ENCODE measurements around the gene SCMH1. TPM values are rescaled to one million over a fixed set of nuclear protein-coding genes. Genes with fewer than 3 reads are reported as not detected.
"Not testable (repeated sequence)": the region's sequence is repeated elsewhere in the genome, so short reads cannot be mapped to it uniquely, and the experiment has no call there.

SCMH1 gene
- total and polyA plus RNA-seq, 4 donors: 6.6 to 12.8 (median 10.5) TPM

DNA sequence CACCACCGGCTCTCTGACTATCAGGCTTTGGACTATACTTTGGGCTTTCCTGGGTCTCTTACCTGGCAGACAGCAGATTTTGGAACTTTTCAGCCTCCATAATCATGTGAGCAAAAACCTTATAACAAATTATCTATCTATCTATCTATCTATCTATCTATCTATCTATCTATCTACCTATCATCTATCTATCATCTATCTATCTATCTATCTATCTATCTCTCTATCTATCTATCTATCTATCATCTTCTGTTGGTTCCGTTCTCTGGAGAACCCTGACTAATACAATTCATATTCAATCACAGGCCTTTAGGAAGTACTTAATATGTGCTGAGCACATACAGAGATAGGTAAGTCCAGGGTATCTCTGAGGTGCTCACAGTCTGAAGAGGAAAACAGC lies 18.7 kb upstream of the SCMH1 start (continued):
- TF ChIP-seq GABPA (IDR thresholded peaks at IDR 0.05 in 1 of 2, conservative IDR thresholded peaks at IDR 0.05 in 1 of 2) (no peak), NR2F2 (IDR thresholded peaks at IDR 0.05) (no peak), FOXA2 (IDR thresholded peaks at IDR 0.05) (no peak), CTCF (IDR thresholded peaks at IDR 0.05; ENCODE audit: low read depth, low read length, missing input control) (no peak), RAD21 (IDR thresholded peaks at IDR 0.05) (no peak), HNF4G (IDR thresholded peaks at IDR 0.05) (no peak), EGR1 (IDR thresholded peaks at IDR 0.05; ENCODE audit: low read depth in 2 of 2) (no peak), TAF1 (conservative IDR thresholded peaks at IDR 0.05) (no peak), JUND (IDR thresholded peaks at IDR 0.05) (no peak), RXRA (IDR thresholded peaks at IDR 0.05) (no peak), FOXA1 (IDR thresholded peaks at IDR 0.05) (no peak)

GRCh38 chr1:41259221-41259620 lies 17.1 kb upstream of the SCMH1 start:
- Histone ChIP-seq H3K27me3 (ENCODE audit: control insufficient read depth in 4 of 4, insufficient read depth in 4 of 4, low read length in 3 of 4) (no peaks in the 10 kb centered on the region), H3K9me3 (ENCODE audit: control insufficient read depth in 4 of 4, low read length in 3 of 4) (no peaks in the 10 kb centered on the region), H3K27ac (ENCODE audit: low read depth in 1 of 2, low read length in 2 of 2) (no peak overlapping the region), H3K4me3 (ENCODE audit: low read depth in 1 of 3, low read length in 3 of 3) (no peak overlapping the region), H3K9ac (ENCODE audit: low read depth in 1 of 2, low read length in 2 of 2) (no peak overlapping the region), H3K4me1 (ENCODE audit: control insufficient read depth in 4 of 4, insufficient read depth in 4 of 4, low read length in 3 of 4) (no peaks in the 10 kb centered on the region), H3K36me3 (ENCODE audit: control insufficient read depth in 4 of 4, insufficient read depth in 3 of 4, low read depth in 1 of 4, low read length in 3 of 4) (no peaks in the 10 kb centered on the region)
- 91% methylated on average over 3 of the region's 3 CpGs for WGBS
- DNase-seq (ENCODE audit: low spot score): no peak
- TF ChIP-seq GABPA (IDR thresholded peaks at IDR 0.05 in 1 of 2, conservative IDR thresholded peaks at IDR 0.05 in 1 of 2): no peak
- TF ChIP-seq FOXA1 (IDR thresholded peaks at IDR 0.05): no peak
- TF ChIP-seq, protein P1, sequence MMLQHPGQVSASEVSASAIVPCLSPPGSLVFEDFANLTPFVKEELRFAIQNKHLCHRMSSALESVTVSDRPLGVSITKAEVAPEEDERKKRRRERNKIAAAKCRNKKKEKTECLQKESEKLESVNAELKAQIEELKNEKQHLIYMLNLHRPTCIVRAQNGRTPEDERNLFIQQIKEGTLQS (IDR thresholded peaks at IDR 0.05): no peak
- TF ChIP-seq FOXA2 (IDR thresholded peaks at IDR 0.05): no peak

GRCh38 chr1:41255978-41256377 lies 13.9 kb upstream of the SCMH1 start:
- no peak for TF ChIP-seq RAD21 (IDR thresholded peaks at IDR 0.05)
- TF ChIP-seq, protein P1 (IDR thresholded peaks at IDR 0.05): no peak
- no peak for TF ChIP-seq JUND (IDR thresholded peaks at IDR 0.05)
- TF ChIP-seq YY1 (IDR thresholded peaks at IDR 0.05): no peak
- no peak for TF ChIP-seq CTCF (IDR thresholded peaks at IDR 0.05; ENCODE audit: low read depth, low read length, missing input control)
- no peak for TF ChIP-seq NR2F2 (IDR thresholded peaks at IDR 0.05)
- TF ChIP-seq EGR1 (IDR thresholded peaks at IDR 0.05; ENCODE audit: low read depth in 2 of 2): no peak
- TF ChIP-seq, protein P2, sequence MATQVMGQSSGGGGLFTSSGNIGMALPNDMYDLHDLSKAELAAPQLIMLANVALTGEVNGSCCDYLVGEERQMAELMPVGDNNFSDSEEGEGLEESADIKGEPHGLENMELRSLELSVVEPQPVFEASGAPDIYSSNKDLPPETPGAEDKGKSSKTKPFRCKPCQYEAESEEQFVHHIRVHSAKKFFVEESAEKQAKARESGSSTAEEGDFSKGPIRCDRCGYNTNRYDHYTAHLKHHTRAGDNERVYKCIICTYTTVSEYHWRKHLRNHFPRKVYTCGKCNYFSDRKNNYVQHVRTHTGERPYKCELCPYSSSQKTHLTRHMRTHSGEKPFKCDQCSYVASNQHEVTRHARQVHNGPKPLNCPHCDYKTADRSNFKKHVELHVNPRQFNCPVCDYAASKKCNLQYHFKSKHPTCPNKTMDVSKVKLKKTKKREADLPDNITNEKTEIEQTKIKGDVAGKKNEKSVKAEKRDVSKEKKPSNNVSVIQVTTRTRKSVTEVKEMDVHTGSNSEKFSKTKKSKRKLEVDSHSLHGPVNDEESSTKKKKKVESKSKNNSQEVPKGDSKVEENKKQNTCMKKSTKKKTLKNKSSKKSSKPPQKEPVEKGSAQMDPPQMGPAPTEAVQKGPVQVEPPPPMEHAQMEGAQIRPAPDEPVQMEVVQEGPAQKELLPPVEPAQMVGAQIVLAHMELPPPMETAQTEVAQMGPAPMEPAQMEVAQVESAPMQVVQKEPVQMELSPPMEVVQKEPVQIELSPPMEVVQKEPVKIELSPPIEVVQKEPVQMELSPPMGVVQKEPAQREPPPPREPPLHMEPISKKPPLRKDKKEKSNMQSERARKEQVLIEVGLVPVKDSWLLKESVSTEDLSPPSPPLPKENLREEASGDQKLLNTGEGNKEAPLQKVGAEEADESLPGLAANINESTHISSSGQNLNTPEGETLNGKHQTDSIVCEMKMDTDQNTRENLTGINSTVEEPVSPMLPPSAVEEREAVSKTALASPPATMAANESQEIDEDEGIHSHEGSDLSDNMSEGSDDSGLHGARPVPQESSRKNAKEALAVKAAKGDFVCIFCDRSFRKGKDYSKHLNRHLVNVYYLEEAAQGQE (IDR thresholded peaks at IDR 0.05): no peak
- TF ChIP-seq GABPA (IDR thresholded peaks at IDR 0.05 in 1 of 2, conservative IDR thresholded peaks at IDR 0.05 in 1 of 2): no peak
- TF ChIP-seq SP1 (IDR thresholded peaks at IDR 0.05): no peak
- no peak for TF ChIP-seq ZBTB33 (IDR thresholded peaks at IDR 0.05)
- TF ChIP-seq FOXA1 (IDR thresholded peaks at IDR 0.05): no peak
- no peak for TF ChIP-seq HNF4G (IDR thresholded peaks at IDR 0.05)
- no peak for TF ChIP-seq TAF1 (conservative IDR thresholded peaks at IDR 0.05)
- no peaks in the 10 kb centered on the region for H3K27me3 ChIP-seq (ENCODE audit: control insufficient read depth in 4 of 4, insufficient read depth in 4 of 4, low read length in 3 of 4)
- DNase-seq (ENCODE audit: low spot score): no peak
- H3K4me3 ChIP-seq (ENCODE audit: low read depth in 1 of 3, low read length in 3 of 3): no peak overlapping the region
- no peak overlapping the region for H3K27ac ChIP-seq (ENCODE audit: low read depth in 1 of 2, low read length in 2 of 2)
- H3K4me1 ChIP-seq (ENCODE audit: control insufficient read depth in 4 of 4, insufficient read depth in 4 of 4, low read length in 3 of 4): no peaks in the 10 kb centered on the region
- H3K36me3 ChIP-seq (ENCODE audit: control insufficient read depth in 4 of 4, insufficient read depth in 3 of 4, low read depth in 1 of 4, low read length in 3 of 4): no peaks in the 10 kb centered on the region
- no peak overlapping the region for H3K9ac ChIP-seq (ENCODE audit: low read depth in 1 of 2, low read length in 2 of 2)
- H3K9me3 ChIP-seq (ENCODE audit: control insufficient read depth in 4 of 4, low read length in 3 of 4): no peaks in the 10 kb centered on the region
- 88% methylated on average over 1 of the region's 1 CpG for WGBS

DNA sequence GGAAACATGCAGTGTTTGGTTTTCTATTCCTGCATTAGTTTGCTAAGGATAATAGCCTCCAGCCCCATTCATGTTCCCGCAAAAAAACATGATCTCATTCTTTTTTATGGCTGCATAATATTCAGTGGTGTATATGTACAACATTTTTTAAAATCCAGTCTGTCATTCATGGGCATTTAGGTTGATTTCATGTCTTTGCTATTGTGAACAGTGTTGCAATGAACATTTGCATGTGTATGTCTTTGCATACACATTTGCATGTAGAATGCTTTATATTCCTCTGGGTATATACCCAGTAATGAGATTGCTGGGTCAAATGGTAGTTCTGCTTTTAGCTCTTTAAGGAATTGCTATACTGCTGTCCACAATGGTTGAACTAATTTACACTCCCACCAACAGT lies 9.0 kb upstream of the SCMH1 start:
- not testable (repeated sequence) for H3K9me3 ChIP-seq (ENCODE audit: control insufficient read depth in 4 of 4, low read length in 3 of 4); H3K4me1 ChIP-seq (ENCODE audit: control insufficient read depth in 4 of 4, insufficient read depth in 4 of 4, low read length in 3 of 4); H3K27ac ChIP-seq (ENCODE audit: low read depth in 1 of 2, low read length in 2 of 2); H3K36me3 ChIP-seq (ENCODE audit: control insufficient read depth in 4 of 4, insufficient read depth in 3 of 4, low read depth in 1 of 4, low read length in 3 of 4); H3K4me3 ChIP-seq (ENCODE audit: low read depth in 1 of 3, low read length in 3 of 3); DNase-seq (ENCODE audit: low spot score); H3K27me3 ChIP-seq (ENCODE audit: control insufficient read depth in 4 of 4, insufficient read depth in 4 of 4, low read length in 3 of 4); H3K9ac ChIP-seq (ENCODE audit: low read depth in 1 of 2, low read length in 2 of 2)
- WGBS: 99% methylated on average over 1 of the region's 1 CpG
